ENCODE data around the gene PCDHGC3. TPM values are rescaled to one million over a fixed set of nuclear protein-coding genes. Genes with fewer than 3 reads are reported as not detected.
A peak's percentile ranks its signal among the peaks of the same experiment; 100 is the strongest.

Gene PCDHGC3
- total RNA-seq, 1 experiment from 2014 or later, result 112 TPM

DNA sequence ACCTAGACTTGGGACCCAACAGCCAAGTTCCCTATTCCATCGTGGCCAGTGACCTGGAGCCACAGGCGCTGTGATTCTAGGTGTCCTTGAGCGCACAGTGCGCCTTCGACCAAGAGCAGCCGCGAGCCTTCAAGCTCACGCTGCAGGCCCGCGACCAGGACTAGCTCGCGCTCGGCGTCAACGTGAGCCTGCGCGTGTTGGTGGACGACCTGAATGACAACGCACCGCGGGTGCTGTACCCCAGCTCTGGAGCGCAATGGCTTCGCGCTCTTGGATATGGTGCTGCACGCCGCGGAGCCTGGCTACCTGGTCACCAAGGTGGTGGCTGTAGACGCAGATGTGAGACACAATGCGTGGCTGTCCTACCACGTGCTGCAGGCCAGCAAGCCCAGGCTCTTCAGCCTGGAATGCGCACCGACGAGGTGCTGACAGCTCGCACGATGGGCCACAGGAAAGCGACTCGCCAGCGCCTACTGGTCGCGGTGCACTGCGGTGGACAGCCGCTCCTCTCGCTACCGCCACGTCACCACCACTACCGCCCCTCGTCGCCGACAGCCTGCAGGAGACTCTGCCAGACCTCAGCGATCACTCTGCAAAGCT is 34.1 kb upstream of the PCDHGC3 start:
- POLR2A ChIA-PET (ENCODE audit: low non-redundant PET), result no interaction called here
- Histone ChIP-seq H3K4me3 (ENCODE audit: low read depth, low read length, poor library complexity, severe bottlenecking) (no peak overlapping the region), H3K27ac (ENCODE audit: low read depth, low read length, poor library complexity, severe bottlenecking) (no peak overlapping the region), H3K4me1 (ENCODE audit: insufficient read depth, low read length, poor library complexity, severe bottlenecking) (no peaks in the 10 kb centered on the region), H3K36me3 (ENCODE audit: insufficient read depth, low read length, poor library complexity, severe bottlenecking) (no peaks in the 10 kb centered on the region), H3K9me3 (ENCODE audit: low read depth, low read length, poor library complexity, severe bottlenecking) (peaks cover 8% of the 10 kb centered on the region), H3K27me3 (replicated peaks; ENCODE audit: insufficient read depth, low read depth, low read length, poor library complexity) (no peaks in the 10 kb centered on the region)
- CTCF ChIA-PET, result no interaction called here
- no peak for DNase-seq (ENCODE audit: low spot score)
- no TSS peak for BruUV-seq (replicated peaks)
- TF ChIP-seq EZH2 (IDR thresholded peaks at IDR 0.05; ENCODE audit: borderline replicate concordance, low read depth, low read length, poor library complexity, severe bottlenecking), result no peak
- TF ChIP-seq, protein P1, sequence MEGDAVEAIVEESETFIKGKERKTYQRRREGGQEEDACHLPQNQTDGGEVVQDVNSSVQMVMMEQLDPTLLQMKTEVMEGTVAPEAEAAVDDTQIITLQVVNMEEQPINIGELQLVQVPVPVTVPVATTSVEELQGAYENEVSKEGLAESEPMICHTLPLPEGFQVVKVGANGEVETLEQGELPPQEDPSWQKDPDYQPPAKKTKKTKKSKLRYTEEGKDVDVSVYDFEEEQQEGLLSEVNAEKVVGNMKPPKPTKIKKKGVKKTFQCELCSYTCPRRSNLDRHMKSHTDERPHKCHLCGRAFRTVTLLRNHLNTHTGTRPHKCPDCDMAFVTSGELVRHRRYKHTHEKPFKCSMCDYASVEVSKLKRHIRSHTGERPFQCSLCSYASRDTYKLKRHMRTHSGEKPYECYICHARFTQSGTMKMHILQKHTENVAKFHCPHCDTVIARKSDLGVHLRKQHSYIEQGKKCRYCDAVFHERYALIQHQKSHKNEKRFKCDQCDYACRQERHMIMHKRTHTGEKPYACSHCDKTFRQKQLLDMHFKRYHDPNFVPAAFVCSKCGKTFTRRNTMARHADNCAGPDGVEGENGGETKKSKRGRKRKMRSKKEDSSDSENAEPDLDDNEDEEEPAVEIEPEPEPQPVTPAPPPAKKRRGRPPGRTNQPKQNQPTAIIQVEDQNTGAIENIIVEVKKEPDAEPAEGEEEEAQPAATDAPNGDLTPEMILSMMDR (conservative IDR thresholded peaks at IDR 0.05; ENCODE audit: low read depth, low read length), result no peak
- intact Hi-C loops (cut with micrococcal nuclease; ENCODE audit: unreplicated experiment), result no loop called here

DNA sequence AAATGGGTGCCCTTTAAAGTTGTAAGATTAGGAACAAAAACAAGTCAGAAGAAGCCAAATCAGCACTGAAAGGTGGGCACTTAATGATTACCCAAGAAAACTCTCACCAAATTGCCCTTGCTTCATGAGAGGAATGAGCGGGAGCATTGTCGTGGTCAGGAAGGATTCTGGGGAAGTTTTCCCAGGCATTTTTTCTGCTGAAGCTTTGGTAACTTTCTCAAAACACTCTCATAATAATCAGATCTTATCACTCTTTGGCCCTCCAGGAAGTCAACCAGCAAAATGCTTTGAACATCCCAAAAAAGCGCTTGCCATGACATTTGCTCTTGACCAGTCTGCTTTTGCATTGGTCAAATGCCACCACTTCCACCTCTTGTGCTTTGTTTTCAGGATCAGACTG is 10.4 kb upstream of the PCDHGC3 start:
- BruUV-seq (replicated peaks), result no TSS peak
- CTCF ChIA-PET, result no interaction called here
- H3K4me3 ChIP-seq (ENCODE audit: low read depth, low read length, poor library complexity, severe bottlenecking), result no peak overlapping the region

DNA sequence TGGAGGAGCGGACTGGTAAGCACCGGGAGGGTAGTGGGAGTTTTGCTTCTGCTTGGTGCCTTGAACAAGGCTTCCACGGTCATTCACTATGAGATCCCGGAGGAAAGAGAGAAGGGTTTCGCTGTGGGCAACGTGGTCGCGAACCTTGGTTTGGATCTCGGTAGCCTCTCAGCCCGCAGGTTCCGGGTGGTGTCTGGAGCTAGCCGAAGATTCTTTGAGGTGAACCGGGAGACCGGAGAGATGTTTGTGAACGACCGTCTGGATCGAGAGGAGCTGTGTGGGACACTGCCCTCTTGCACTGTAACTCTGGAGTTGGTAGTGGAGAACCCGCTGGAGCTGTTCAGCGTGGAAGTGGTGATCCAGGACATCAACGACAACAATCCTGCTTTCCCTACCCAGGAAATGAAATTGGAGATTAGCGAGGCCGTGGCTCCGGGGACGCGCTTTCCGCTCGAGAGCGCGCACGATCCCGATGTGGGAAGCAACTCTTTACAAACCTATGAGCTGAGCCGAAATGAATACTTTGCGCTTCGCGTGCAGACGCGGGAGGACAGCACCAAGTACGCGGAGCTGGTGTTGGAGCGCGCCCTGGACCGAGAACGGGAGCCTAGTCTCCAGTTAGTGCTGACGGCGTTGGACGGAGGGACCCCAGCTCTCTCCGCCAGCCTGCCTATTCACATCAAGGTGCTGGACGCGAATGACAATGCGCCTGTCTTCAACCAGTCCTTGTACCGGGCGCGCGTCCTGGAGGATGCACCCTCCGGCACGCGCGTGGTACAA is 556 bp downstream of the PCDHGC3 start:
- H3K9me3 ChIP-seq (ENCODE audit: low read depth, low read length, poor library complexity, severe bottlenecking), result no peaks in the 10 kb centered on the region
- H3K4me1 ChIP-seq (ENCODE audit: insufficient read depth, low read length, poor library complexity, severe bottlenecking), result peaks cover 35% of the 10 kb centered on the region
- BruUV-seq (replicated peaks), result TSS peak; percentile 72
- no peaks in the 10 kb centered on the region for H3K36me3 ChIP-seq (ENCODE audit: insufficient read depth, low read length, poor library complexity, severe bottlenecking)
- no peak for TF ChIP-seq EZH2 (IDR thresholded peaks at IDR 0.05; ENCODE audit: borderline replicate concordance, low read depth, low read length, poor library complexity, severe bottlenecking)
- TF ChIP-seq, protein P1 (conservative IDR thresholded peaks at IDR 0.05; ENCODE audit: low read depth, low read length), result no peak
- ChIA-PET POLR2A (ENCODE audit: low non-redundant PET) (no interaction called here), CTCF (interaction anchor here (1.0 to 2.3 kb wide), 5 partner anchors 20 to 88 kb away, joined by 3 to 13 read pairs (median 5); no protein-coding TSS in a partner anchor)
- H3K4me3 ChIP-seq (ENCODE audit: low read depth, low read length, poor library complexity, severe bottlenecking), result peak overlapping the region; percentile 80
- intact Hi-C loops (cut with micrococcal nuclease; ENCODE audit: unreplicated experiment), result loop anchor here (2.0 to 5.0 kb wide), 3 partner anchors 18 to 80 kb away; no protein-coding TSS in a partner anchor
- DNase-seq (ENCODE audit: low spot score), result peak; percentile 85
- H3K27ac ChIP-seq (ENCODE audit: low read depth, low read length, poor library complexity, severe bottlenecking), result peak overlapping the region; percentile 89
- no peaks in the 10 kb centered on the region for H3K27me3 ChIP-seq (replicated peaks; ENCODE audit: insufficient read depth, low read depth, low read length, poor library complexity)

More for the DNA sequence above, 10.4 kb upstream of the PCDHGC3 start:
- H3K27me3 ChIP-seq (replicated peaks; ENCODE audit: insufficient read depth, low read depth, low read length, poor library complexity), result no peaks in the 10 kb centered on the region
- TF ChIP-seq, protein P1 (conservative IDR thresholded peaks at IDR 0.05; ENCODE audit: low read depth, low read length), result no peak
- no peak for TF ChIP-seq EZH2 (IDR thresholded peaks at IDR 0.05; ENCODE audit: borderline replicate concordance, low read depth, low read length, poor library complexity, severe bottlenecking)
- no peak for DNase-seq (ENCODE audit: low spot score)
- no peaks in the 10 kb centered on the region for H3K36me3 ChIP-seq (ENCODE audit: insufficient read depth, low read length, poor library complexity, severe bottlenecking)
- no peaks in the 10 kb centered on the region for H3K4me1 ChIP-seq (ENCODE audit: insufficient read depth, low read length, poor library complexity, severe bottlenecking)
- POLR2A ChIA-PET (ENCODE audit: low non-redundant PET), result no interaction called here
- no peak overlapping the region for H3K27ac ChIP-seq (ENCODE audit: low read depth, low read length, poor library complexity, severe bottlenecking)
- intact Hi-C loops (cut with micrococcal nuclease; ENCODE audit: unreplicated experiment), result no loop called here
- H3K9me3 ChIP-seq (ENCODE audit: low read depth, low read length, poor library complexity, severe bottlenecking), result no peaks in the 10 kb centered on the region

Measured in A673 (cell line).